Neural progenitor cell (in vitro differentiated cells): Measurements from ENCODE around the gene HTT.

ENCODE experiments used
- EZH2 ChIP-seq: fragments of 200-600 bp; sonication (generic); IDR thresholded peaks from 2 replicates; pipeline ENCODE4 v1.6.1; 2017; ENCODE audit warnings: antibody characterized with exemption, mild to moderate bottlenecking, moderate library complexity
- TF ChIP-seq, protein P1 (sequence below): fragments of 200-600 bp; sonication (generic); IDR thresholded peaks from 2 replicates; pipeline ENCODE4 v1.5.1; 2017; ENCODE audit warnings: antibody characterized with exemption, mild to moderate bottlenecking

DNA sequence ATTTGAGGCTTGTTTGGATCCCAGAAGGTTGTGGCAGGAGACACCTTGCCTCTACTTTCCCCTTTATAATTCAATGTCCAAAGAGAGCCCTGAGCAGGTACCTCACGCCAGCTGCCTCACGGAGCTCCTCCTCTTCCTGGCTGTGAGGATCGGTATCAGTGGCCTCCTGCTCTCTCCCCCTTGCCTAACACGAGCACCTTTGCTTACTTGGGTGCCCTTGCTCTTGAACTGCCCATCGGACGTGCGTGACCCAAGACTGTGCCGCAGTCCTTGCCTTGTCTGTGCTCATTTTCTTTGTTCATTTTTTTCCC lies 146.7 kb downstream of the HTT start:
- TF ChIP-seq, protein P1, sequence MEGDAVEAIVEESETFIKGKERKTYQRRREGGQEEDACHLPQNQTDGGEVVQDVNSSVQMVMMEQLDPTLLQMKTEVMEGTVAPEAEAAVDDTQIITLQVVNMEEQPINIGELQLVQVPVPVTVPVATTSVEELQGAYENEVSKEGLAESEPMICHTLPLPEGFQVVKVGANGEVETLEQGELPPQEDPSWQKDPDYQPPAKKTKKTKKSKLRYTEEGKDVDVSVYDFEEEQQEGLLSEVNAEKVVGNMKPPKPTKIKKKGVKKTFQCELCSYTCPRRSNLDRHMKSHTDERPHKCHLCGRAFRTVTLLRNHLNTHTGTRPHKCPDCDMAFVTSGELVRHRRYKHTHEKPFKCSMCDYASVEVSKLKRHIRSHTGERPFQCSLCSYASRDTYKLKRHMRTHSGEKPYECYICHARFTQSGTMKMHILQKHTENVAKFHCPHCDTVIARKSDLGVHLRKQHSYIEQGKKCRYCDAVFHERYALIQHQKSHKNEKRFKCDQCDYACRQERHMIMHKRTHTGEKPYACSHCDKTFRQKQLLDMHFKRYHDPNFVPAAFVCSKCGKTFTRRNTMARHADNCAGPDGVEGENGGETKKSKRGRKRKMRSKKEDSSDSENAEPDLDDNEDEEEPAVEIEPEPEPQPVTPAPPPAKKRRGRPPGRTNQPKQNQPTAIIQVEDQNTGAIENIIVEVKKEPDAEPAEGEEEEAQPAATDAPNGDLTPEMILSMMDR, result no peak
- no peak for TF ChIP-seq EZH2
